HuH-7 (cell line): ENCODE results near the gene R3HDM2.
A peak's percentile ranks its signal among the peaks of the same experiment; 100 is the strongest.

ENCODE experiments used
- DNase-seq: peaks from one replicate; pipeline ENCODE4 v3.0.0; 2011; ENCODE audit warnings: low spot score

The R3HDM2 gene

DNA sequence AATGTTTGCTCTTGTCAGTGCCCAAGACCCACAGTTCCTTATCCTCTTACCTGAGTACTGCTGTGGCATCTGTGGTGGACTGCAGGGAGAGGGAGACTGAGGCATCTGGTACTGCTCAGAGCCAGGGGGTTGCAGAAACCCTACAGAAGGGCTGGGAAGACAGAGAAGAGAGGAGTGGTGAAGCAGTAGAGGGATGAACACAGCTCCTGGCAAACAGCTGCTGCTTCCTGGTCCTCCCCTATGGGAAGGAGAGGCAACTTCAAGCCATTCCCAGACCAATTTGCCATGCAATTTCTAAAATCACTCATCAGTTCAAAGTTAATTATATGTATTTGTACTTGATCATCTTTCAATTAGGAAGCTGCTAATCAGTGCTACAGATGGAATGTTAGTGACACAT, 164.2 kb downstream of the R3HDM2 start:
- no peak for DNase-seq

DNA sequence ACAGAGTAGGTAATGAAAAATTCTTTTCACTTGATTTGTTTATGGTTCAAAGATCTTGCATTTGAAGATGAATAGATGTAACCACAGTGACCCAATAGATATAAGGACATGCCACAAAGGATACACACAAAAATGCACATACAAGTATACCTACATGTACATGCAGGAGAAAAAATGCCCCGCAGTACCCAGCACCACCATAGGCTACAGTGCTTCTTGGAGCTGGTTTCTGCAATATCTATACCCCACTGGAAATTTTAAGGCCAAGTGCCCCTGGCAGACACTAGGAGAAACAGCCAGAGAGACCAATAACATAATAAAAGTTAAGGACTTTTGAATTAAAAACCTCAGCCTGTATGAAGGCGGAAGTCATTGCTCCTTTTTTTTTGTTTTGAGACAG, 167.7 kb downstream of the R3HDM2 start:
- no peak for DNase-seq

DNA sequence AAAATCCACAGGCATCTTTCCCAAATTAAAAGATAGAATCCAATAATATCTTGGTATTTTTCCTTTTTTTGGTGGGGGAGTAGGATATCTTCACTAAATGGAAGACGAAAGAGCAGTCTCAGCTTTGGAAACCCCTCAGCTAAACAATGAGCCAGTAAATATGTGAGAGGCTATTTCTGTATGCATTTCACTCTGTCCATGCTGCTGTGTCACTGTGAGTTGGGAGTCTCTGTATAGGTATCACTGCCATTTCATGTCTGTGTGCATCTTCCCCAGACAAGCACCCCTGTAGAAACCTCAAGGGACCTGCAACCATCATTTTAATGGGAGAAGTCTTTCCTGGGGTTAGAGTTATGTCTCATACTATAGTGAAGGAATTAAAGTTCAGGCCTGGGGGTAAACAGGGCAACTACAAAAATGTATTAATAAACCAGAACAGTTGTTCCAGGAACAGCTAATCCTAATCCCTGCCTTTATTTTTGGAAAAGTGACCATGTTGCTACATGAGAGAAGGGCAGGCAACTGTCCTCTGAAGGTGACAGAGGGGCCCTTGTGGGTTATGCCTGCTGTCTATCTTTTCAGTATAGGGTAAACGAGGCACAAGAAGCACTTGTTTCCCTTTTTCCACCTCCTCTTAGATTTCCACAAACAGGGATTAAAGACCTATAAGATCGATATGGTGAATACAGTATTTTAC, 168.6 kb downstream of the R3HDM2 start:
- no peak for DNase-seq

DNA sequence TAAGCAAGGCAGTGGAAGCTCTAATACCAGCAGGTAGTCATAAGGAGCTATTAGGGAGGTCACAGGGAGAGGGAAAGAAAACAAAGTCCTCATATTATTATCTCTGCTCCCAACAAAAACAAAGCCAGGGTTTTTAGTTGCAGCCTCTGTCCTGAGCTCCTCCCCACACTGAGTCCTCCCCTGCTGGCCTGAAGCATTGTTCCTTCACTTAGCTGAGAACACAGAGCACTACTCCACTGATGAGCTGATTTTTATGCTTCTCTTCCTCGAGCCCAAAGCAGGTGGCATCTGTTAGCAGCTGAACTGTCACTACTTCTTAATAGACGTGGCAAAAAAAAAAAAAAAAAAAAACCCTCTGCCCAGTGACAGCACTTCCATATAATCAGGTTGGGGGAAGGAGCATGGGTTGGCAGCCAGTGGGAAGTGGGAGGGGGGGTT, 169.4 kb downstream of the R3HDM2 start:
- no peak for DNase-seq

DNA sequence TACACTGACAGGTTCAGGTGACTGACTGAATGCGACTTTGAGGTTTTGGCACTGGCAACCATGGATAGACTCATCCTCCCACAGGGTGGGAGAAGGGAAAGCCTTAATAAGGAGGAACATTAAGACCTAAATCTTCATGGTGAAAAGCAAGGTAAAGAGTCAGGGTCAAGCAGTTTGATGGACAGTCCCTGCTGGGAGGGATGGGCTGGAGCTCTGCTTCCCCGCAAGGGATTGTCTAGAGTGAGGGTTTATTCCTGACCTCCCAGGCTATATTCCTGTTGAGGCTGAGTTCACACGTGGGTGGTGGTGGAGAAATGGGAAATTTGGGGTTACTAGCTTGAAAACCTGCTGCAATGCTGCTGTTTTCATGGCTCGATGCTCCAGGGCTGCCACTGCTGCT, 170.5 kb downstream of the R3HDM2 start:
- no peak for DNase-seq

DNA sequence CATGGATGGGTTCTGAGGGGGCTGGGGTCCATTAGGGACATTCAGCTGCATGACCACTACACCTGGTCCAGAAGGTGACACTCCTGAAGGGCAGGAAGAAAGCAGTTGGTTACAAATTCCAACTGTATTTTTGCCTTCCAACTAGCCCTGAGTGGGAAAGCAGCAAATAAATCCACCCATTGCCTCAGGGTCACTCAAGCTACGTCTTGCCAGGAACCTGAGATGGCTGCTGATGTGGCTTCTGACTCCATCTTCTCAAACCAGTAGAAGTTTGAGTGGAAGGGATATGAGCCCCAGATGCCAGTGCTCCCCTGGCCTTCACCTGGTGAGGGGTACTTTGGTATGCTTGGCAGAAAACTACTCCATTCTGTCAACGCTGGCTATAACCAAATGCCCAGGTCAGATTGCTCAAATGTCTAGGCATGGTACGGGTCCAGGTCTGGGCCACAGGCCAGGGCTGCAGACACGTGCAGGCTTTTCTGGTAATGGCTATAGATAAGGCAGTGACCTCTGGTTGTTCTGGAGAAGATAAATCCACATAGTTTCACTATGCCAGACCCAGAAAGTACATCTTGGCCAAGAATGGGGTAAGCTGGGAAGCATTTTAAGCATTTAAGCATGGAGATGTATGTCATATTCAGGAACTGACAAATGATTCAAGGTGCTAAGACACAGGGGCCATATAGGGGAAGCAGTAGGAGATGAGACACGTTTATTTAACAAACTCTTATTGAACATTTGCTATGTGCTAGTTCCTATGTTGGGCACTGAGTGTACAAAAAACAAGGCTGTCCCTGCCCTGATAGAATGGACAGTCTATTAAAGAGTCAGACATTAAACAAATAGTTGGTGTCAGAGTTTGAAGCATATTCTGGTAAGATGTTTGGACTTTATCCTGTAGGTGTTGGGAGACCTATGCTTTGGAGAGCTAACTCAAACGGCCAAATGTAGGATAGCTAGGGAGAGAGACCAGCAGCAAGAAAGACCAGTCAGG, 171.6 kb downstream of the R3HDM2 start:
- no peak for DNase-seq

DNA sequence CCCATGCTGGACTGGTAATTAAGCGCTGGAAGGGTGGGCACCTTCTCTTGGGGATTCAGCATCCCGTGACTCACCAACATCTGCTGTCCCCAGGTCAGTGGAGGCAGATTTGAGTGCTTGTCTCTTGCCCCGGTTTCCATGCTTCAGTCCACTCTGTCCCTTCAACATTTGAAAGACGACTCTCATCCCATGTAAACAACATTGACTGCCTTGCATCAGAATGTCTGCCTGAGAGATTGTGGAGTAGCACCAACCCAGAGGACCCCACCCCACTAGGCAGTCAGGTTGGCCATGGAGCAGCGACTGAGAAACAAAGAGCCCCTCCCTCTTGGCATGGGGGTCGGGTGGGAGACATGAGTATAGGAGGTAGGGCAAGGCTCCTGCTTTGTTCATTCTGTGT, 174.9 kb downstream of the R3HDM2 start:
- no peak for DNase-seq

DNA sequence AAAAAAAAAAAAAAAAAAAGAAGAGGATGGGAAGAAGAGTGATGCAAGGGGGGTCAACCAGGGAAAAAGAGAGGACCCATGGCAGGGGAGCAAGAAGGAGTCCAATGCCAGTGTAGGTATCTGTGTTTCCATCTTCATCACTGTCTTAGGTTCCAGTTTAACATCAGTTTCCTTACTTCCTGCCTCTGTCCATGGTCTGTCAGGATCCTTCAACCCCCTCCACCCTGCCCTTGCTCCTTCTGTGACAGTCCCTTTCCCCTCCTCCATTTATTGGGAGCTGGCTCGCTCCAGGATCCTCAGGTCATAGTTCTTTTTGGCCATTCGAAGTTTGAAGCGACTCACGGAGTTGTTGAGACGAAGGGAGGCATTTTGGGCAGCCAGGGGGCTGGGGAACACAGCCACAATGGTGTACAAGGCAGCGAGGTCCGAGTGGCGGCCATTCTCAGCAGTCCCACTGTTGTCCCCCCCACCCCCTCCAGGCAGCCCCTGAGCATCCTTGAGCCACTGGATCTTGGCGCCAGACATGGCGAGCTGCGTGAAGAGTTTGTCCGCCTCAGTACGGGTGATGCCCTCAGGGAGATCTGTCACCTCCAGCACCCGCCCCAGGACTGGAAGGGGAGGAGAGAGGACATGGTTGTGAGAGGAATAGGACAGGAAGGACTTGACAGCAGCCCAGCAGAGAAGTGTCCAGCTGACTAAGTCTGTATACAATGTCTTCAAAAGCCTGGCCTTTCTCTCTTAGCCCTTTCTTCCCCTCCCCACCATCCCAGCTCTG, 176.2 kb downstream of the R3HDM2 start:
- DNase-seq, result no peak

DNA sequence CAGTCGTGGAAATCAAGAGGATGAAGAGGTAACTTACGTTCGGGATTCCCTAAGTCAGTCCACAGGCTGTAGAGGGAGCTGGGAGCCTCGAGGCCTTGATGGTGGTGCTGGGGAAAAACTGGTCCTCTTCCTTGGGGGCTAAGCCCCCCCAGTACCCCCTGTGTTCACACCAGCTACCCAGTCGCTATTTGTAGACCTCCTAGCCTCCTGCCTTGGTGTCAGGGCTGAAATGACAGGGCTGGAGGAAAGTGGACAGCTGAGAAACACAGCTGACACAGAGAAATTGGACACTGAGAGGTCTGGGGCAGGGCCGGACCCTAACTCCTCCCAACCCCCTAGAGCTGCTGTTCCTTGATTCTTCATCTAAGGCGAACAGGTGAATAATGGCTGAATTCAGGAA, 179.9 kb downstream of the R3HDM2 start, which contains the start of gene STAC3:
Gene STAC3 (minus strand): TSS at position 232 of the 400 bp plus-strand sequence. CDS start 1,551 bp downstream, outside the sequence.
- no peak for DNase-seq

DNA sequence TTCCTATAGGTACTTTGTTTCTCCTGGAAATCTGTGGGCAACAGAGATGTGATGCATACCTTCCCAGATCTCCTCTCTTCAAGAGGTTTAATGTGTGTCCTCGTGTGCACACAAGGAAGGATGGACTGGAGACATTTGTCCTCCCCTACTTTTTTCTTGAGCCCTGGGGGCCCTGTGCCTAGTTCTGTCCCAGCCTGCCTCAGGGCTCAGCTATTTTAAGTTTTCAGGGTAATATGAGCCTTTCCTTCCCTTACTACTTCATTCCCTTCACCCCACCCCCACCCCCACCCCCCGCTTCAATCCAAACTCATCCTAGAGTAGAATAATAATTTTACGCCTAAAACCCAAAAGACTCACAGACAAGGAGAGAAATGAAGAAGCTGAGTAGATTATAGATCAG, 180.3 kb downstream of the R3HDM2 start:
- no peak for DNase-seq

DNA sequence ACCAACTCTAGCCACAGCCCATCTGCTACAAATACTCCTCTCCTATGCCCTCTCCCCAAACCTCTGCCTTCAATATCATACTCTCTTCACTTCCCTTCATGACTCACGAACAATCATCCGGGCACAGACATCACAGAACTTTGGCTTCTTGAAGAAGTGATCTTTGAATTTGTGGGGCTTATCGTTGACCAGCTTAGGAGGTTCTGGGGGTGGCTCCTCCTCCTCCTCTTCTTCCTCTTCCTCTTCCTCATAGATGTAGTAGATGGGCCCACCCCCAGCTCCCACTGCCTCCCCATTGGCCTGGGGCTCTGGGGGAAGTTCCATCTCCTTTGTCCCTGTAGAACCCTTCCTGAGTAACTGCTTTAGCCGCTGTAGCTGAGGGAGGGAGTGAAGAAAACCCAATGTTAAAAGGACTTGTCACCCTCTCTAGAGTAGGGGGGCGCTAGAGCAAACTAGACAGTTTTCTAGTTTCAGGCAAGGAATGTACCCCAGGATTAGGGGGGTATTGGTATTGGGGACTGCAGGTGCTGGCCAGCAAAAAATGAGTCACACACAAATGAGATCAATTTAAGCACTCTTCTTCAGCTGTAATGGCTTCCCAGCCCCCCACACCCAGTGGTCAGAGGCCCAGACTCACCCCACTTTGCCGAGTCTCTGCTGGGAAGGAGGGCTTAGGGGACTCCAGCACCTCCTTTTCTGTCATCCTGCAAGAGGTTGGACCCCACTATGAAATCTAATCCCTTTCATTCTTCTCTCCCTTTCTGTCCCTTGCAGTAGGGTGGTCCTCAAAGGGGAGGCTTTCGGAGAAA, 181.7 kb downstream of the R3HDM2 start:
- DNase-seq, result no peak

DNA sequence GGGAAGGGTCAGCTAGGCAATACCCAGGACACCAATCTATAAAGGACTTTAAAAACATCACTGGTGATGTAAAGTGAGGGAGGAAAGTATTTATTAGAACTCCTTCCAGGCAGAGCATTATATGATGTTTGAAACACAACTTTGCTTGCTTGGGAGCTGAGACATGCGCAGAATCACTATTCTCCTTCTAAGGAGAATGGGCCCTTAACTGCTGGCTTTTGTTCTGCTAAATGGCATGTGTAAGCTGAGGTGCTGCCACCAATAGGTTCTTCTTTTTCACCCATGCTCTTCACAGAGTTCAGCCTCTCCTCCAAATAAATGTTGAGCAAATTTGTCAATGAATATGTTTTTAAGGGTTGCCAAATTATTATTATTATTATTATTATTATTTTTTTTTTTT, 183.8 kb downstream of the R3HDM2 start:
- no peak for DNase-seq

DNA sequence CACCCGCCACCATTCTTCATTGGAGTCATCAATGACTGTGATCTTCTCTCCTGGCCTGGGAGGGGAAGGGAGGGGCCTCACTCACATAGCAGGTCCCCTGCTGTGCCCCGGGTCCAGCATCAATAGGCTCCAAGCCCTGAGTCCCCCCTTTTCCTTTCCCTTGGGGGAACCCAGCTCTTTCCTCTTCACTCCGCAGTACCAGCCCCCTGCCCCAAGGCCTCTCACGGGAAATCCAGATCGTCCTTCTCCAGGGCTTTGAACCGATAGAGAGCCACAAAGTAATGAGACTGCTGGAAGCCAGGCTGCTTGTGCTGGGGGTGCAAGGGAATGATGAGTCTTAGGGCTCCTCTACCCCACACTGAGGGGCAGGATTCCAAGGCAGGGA, 186.5 kb downstream of the R3HDM2 start:
- DNase-seq, result no peak

DNA sequence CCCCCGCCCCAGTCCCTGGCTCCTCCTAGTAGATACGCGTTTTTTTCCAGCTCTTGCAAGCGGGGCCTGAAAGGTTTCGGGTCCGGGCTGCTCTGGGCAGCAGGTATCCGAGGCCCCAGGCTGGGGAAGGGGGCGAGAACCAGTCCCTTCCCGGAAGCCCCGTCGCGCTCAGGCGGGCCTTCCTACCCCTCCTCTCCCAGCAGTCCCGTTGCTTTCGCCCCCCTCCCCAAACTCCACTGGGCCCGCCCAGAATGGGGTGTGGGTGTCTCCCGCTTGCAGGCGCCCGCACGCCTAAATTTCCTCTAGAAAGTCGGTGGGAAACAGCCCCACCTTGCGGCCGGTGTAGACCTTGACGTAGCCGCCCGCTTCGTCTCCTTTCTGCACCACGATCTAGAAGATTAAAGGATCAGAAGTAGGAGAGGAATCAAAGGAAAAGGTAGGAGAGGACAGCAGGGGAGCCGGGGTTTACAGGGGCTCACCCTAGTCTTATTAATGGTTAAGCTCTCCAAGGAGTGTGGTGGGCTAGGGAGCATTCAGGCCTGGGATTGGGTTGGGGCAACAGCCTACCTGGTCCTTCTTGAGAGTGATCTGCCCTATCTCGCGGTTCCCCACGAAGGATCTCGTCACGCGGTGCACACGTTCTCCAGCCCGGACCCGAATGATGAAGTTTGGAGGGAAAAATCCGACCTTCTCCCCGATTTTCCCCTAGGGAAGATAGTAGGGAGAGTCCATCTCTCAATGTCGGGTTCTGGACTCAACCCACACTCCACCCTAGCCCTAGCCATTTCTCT, 187.1 kb downstream of the R3HDM2 start:
- DNase-seq, result peak; percentile 82

DNA sequence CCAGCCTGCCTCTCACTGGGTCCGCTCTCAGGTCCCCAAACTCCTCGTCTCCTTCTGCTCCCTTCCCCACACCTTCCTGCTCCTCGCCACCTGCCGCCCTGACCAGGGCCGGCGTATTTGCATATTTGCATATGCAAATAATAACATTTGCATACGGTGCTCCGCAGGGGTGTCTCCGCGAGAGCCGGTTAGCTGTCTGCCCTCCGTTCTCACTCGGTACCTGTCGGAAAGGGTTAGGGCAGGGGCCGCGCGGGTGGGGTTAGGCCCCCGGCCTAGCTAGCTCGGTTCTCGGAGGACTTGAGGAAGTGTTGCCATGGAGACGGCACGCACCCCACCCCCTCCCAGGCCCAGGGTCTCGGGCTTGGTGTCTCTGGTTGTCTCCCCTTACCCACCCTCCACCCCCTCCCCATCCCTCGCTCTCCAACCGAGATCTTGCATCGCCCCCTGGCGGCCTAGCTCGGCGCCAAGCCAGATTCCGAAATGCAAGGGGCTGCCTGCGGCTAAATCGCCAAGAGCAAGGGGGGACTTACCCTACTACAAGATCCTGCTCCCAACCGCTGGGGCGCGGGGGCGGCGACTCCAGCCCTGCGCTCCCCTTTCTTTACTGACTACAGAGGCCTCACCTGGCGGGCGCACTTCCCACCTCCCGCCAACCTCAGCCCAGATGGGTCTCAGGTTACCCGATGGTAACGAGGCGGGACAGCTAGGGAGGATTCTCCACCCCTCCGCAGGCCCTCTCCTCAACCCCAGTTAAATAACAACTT, 188.0 kb downstream of the R3HDM2 start:
- DNase-seq, result peak; percentile 86

DNA sequence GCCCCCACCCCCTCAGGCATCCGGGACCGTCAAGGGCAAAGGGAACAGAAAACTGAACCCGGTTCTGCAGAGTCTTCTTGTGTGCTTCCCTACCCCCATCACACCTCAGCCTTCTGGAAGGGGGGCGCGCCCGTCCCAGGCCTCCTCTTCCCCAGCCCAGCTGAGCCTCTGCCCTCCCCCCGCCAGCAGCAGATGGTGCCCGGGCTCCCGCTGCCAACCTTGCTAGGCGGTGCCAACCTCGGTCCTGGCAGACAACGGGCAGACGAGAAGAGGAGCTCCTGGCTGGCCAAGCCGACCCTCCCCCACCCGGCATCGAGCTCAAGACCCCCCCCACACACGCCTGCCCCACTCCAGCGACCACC, 188.5 kb downstream of the R3HDM2 start:
- DNase-seq, result no peak

DNA sequence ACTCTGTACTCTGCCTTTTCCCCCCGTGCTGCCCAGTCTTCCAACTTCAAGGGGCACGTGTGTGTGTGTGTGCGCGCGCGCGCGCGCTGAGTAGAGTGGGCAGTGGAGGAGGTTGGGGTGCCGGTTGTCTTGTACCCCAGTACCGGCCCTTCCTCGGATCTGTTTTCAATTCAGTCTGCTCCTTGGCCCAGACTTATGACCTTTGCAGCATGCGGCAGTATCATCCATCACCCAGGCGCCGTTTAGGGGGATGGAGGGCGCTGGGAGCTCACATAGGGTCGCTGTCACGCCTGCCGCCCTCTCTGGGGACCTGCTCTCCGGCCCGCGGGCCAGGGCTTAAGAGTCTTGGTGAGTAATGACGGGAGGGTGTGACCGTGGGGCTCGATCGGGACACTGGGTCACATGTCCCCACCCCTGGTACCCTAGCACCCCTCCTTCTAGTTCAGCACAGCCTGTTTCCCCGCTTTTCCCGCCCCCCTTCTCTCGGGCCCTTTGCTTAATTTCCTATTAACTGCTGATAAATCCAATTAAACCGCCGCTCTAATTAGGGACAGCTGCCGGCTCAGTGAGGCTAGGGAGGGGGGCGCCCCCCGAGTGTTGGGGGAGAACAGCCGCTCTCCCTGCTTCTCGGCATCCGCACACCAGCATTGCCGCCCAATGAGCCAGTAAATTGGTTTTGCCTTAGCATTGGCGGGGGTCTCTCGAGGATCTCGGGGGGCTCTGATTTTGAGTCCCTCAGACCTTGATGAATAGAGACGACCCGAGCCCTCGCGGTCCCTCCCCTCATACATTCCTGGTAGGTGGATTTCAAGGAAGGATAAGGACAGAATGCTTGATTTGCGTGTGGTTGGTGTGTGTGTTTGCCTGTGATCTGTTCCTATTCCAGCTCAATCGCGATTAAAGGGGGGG, 189.2 kb downstream of the R3HDM2 start:
- no peak for DNase-seq

DNA sequence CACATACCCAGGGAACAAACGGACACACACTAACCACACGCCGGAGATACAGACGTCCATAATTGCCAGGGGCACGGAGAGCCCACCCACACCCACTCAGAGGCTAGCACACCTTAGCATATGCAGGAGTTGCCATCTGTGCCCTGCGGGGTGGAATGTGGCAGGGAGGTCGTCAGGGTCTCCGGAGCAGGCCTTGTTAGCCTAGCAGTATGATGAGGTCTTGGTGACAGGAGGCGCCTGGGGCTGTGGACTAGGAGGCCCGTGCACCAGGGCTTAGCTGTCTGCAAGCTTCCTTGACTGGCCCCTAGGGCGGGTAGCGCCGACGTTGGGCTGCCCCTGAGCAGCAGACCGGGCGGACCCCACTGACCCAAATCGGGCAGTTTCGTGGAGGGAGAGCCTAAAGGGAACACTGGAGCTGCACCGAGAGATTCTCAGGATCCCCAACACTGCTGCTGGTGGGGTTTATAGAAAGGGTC, 189.9 kb downstream of the R3HDM2 start:
- peak; percentile 79 for DNase-seq
